Caki2 (cell line): ENCODE data around the gene ANO8. TPM values are rescaled to one million over a fixed set of nuclear protein-coding genes. Genes with fewer than 3 reads are reported as not detected.

Experiments
- DNase-seq: peaks from one replicate; pipeline ENCODE4 v3.0.0-alpha.2; 2015; ENCODE audit warnings: low read depth
- in situ Hi-C: cut with HindIII; loops from 2 replicates; pipeline ENCODE4 v1.10.0; 2016; ENCODE audit warnings: low sequenced_read_pairs, low pct_unique_long_range_greater_than_20kb, mixed read lengths
- total RNA-seq: library from RNA; depleted of rRNA; stranded (reverse); fragments of >200 nt; shearing (Covaris generic); gene quantifications from 2 replicates; pipeline ENCODE4 v1.2.3, GENCODE V29; 2014; ENCODE audit warnings: low replicate concordance

Gene ANO8
- total RNA-seq, 1 experiment from 2014 or later = 5.4 TPM

DNA sequence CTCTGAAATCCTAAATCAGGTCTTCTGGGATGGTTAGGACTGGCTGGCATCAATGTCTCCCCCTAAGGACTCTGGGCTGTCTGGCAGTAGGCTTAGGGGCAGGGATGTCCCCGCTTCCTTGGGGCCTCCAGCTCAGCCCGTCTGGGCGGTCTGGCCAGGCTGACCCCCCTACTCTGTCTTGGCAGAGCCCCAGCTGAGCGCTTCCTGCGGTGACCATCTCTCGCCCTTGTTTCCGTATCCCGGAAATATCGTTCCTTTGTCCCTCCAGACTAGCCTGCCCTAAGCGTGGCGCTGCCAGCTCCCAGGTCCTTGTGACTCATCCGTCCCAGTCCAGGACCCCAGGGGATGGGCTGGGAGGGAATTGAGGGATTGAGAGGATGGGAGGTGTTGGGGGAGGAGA lies 14.0 kb upstream of the ANO8 start:
- DNase-seq = peak; percentile 61
- in situ Hi-C loops = no loop called here

GRCh38 chr19:17347877-17348276 lies 13.2 kb upstream of the ANO8 start:
- no peak for DNase-seq
- in situ Hi-C loops = no loop called here

DNA sequence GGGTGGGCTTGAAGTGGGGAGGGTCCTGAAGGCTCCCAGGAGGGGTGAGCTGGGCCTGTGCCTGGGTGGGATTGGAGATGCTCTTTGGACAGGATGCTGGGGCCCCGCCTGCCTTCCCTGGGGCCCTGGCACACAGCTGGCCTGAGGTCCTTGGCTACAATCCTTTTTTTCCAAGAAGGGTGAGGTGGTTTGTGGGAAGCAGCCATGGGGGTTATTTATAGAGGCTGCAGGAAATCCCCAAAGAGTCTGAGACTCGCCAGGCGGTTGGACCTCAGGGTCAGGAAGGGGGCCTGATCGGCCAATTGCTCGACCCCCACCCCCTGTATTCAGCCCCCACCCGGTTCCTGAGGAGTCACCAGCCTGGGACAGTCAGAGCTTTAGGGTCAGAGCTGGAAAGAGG lies 12.7 kb upstream of the ANO8 start:
- DNase-seq = no peak
- in situ Hi-C loops = no loop called here

DNA sequence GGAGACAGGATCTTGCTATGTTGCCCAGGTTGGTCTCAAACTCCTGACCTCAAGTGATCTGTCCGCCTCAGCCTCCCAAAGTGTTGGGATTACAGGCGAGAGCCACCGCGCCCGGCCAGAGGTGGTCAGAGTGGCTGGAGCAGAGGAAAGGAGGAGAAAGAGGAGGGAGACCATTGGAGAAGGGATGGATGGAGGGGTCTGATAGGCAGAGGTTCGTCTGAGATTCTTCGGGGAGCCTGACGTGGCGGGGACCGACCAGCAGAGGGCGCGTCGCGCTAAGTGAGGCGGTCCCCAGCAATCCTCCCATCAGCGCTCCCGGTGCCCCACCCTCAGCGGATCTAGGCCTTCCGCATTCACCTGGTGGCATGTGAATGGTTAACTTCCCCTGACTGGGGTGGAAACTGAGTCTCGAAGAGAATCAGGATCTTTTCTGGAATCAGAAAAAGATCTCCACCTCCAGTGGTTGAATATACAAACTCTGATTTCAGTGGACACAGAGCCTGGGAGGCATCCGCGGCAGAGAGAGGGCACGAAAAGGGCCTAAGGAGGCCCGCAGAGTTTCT lies 11.5 kb upstream of the ANO8 start:
- in situ Hi-C loops = no loop called here
- peak; percentile 48 for DNase-seq

GRCh38 chr19:17341845-17342244 lies 7.2 kb upstream of the ANO8 start:
- no peak for DNase-seq
- in situ Hi-C loops = no loop called here

- in situ Hi-C loops = no loop called here
Observed at GRCh38 chr19:17341386-17341785, 6.7 kb upstream of the ANO8 start.

GRCh38 chr19:17340871-17341357 lies 6.3 kb upstream of the ANO8 start:
- in situ Hi-C loops = no loop called here
- peak; percentile 51 for DNase-seq

More at GRCh38 chr19:17341386-17341785, 6.7 kb upstream of the ANO8 start:
- DNase-seq = no peak

DNA sequence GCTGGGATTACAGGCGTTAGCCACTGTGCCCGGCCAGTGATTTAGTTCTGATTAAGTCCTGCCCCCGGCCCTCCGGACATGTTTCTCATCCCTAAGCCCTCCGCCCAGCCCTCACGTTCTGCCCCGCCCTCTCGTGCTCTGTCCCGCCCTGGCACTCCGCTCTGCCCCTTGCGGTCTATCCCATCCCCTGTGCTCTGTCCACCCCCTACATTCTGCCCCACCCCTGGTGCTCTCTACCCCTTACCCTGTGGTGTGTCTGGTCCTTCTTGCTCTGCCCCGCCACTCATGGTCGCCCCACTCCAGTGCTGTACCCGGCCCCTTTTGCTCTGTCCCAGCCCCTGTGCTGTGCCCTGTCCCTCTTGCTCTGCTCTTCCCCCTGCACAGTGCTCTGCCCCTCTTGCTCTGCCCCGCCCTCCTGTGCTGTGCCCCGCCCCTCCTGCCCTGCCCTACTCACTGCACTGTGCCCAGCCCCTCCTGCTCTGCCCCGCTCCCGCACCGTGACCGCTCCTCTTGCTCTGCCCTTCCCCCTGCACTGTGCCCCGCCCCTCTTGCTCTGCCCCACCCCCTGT lies 5.7 kb upstream of the ANO8 start:
- in situ Hi-C loops = no loop called here
- peak; percentile 81 for DNase-seq

GRCh38 chr19:17339088-17339741 lies 4.6 kb upstream of the ANO8 start:
- DNase-seq = no peak
- in situ Hi-C loops = no loop called here

DNA sequence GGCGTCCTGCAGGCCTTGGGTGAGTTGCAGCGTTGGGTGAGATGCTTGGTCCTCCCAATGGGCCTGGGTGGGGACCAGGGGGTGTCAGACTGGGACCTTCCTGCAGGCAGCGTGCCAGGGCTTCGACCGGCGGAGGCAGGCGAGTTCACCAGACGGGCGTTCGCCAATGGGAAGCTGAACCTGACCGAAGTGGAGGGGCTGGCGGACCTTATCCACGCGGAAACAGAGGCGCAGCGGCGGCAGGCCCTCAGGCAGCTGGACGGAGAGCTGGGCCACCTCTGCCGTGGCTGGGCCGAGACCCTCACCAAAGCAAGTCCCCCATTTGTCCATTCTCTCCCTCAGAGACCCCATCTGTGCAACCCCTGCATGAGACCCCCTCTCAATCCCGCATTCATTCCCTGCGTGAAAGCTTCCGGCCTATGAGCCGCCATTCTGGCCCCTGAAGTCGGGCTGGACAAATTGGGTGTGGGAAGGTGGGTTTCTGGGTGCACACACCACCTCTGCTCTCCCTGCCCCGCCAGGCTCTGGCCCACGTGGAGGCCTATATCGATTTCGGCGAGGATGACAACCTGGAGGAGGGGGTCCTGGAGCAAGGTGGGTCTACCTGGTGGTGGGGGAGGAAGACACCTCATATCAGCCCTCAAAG lies 3.9 kb upstream of the ANO8 start:
- in situ Hi-C loops = no loop called here

GRCh38 chr19:17337675-17338432 lies 3.2 kb upstream of the ANO8 start:
- DNase-seq = peak; percentile 28
- in situ Hi-C loops = no loop called here

More for the DNA sequence above, 3.9 kb upstream of the ANO8 start:
- DNase-seq = no peak

GRCh38 chr19:17336872-17337674 lies 2.4 kb upstream of the ANO8 start, which contains the start of gene GTPBP3:
Gene GTPBP3, plus strand, starts transcription at chr19:17337553. Its CDS starts 59 bp downstream, at chr19:17337612.
- peak; percentile 96 for DNase-seq
- in situ Hi-C loops = no loop called here

DNA sequence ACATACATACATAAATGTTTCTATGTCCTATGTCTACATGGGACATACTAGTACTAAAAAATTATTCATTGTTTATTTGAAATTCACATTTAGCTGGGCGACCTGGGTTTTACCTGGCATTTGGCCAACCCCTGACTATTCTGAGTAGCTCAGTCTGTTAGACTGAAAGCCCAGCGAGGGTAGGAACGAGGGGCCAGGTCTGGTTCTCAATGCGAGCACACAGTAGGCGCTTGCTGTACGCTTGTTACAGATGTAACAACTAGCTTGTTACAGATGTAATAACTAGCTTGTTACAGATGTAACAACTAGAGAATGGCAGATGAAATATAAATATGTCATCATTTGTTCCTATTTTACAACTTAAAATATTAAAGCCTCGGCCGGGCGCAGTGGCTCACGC lies 920 bp upstream of the ANO8 start:
- DNase-seq = no peak
- in situ Hi-C loops = no loop called here

GRCh38 chr19:17333611-17334413 lies 843 bp downstream of the ANO8 start:
- peak; percentile 80 for DNase-seq
- in situ Hi-C loops = no loop called here

- in situ Hi-C loops = no loop called here
- peak; percentile 100 for DNase-seq
Observed at GRCh38 chr19:17332677-17333581, 1.7 kb downstream of the ANO8 start.

DNA sequence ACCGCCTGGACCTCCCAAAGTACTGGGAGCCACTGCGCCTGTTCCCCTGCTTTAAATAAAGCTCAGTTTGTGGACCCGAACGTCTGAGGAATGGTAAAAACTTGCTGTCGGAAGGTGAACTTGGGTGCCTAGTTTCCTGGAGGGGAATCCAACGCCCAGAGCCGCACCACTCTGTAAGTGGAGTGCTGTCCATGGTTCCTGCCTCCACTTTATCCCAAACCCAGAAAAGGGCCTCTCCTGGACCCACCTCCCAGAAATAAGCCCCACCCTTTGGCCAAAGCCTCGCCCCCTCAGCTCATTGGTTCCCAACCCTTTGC lies 2.3 kb downstream of the ANO8 start:
- no peak for DNase-seq
- in situ Hi-C loops = no loop called here
